ENCODE results near the gene GRID2. TPM values are rescaled to one million over a fixed set of nuclear protein-coding genes. Genes with fewer than 3 reads are reported as not detected.

The GRID2 gene
- total and polyA plus RNA-seq, 2 donors from 2014 or later, result 0.19 TPM; not detected in 1

GRCh38 chr4:93810340-93810992 lies 1506.7 kb downstream of the GRID2 start:
- TF ChIP-seq CTCF (IDR thresholded peaks at IDR 0.05; ENCODE audit: borderline replicate concordance, extremely low read depth, insufficient read depth), result no peak
- Histone ChIP-seq H3K9ac (ENCODE audit: low read length in 3 of 3) (no peak overlapping the region), H3K4me1 (ENCODE audit: control insufficient read depth in 2 of 3, insufficient read depth in 2 of 3, low read depth in 1 of 3, low read length in 3 of 3) (no peaks in the 10 kb centered on the region), H3K27me3 (ENCODE audit: control insufficient read depth, insufficient read depth, low read length) (no peaks in the 10 kb centered on the region), H3K27ac (ENCODE audit: low read depth in 2 of 2, low read length in 2 of 2) (no peak overlapping the region), H3K9me3 (ENCODE audit: control insufficient read depth in 2 of 3, insufficient read depth in 1 of 3, low read length in 3 of 3) (no peaks in the 10 kb centered on the region), H3K36me3 (ENCODE audit: control insufficient read depth in 2 of 3, insufficient read depth in 3 of 3, low read length in 3 of 3) (no peaks in the 10 kb centered on the region), H3K4me3 (ENCODE audit: low read length in 3 of 3) (no peak overlapping the region)
- no peak for FAIRE-seq
- intact Hi-C loops (cut with DNase I), result no loop called here
- DNase-seq, result no peak

GRCh38 chr4:93813092-93813491 lies 1509.3 kb downstream of the GRID2 start:
- Histone ChIP-seq H3K4me1 (ENCODE audit: control insufficient read depth in 2 of 3, insufficient read depth in 2 of 3, low read depth in 1 of 3, low read length in 3 of 3) (no peaks in the 10 kb centered on the region), H3K27me3 (ENCODE audit: control insufficient read depth, insufficient read depth, low read length) (no peaks in the 10 kb centered on the region), H3K36me3 (ENCODE audit: control insufficient read depth in 2 of 3, insufficient read depth in 3 of 3, low read length in 3 of 3) (no peaks in the 10 kb centered on the region), H3K4me3 (ENCODE audit: low read length in 3 of 3) (no peak overlapping the region), H3K27ac (ENCODE audit: low read depth in 2 of 2, low read length in 2 of 2) (no peak overlapping the region), H3K9ac (ENCODE audit: low read length in 3 of 3) (no peak overlapping the region), H3K9me3 (ENCODE audit: control insufficient read depth in 2 of 3, insufficient read depth in 1 of 3, low read length in 3 of 3) (no peaks in the 10 kb centered on the region)
- no peak for TF ChIP-seq CTCF (IDR thresholded peaks at IDR 0.05; ENCODE audit: borderline replicate concordance, extremely low read depth, insufficient read depth)
- FAIRE-seq (peak; percentile 39), DNase-seq (no peak)
- intact Hi-C loops (cut with DNase I), result no loop called here

GRCh38 chr4:93814141-93814540 lies 1510.4 kb downstream of the GRID2 start:
- intact Hi-C loops (cut with DNase I), result no loop called here
- H3K27ac ChIP-seq (ENCODE audit: low read depth in 2 of 2, low read length in 2 of 2), result no peak overlapping the region
- no peak overlapping the region for H3K9ac ChIP-seq (ENCODE audit: low read length in 3 of 3)
- TF ChIP-seq CTCF (IDR thresholded peaks at IDR 0.05; ENCODE audit: borderline replicate concordance, extremely low read depth, insufficient read depth), result no peak
- no peaks in the 10 kb centered on the region for H3K36me3 ChIP-seq (ENCODE audit: control insufficient read depth in 2 of 3, insufficient read depth in 3 of 3, low read length in 3 of 3)
- H3K27me3 ChIP-seq (ENCODE audit: control insufficient read depth, insufficient read depth, low read length), result no peaks in the 10 kb centered on the region
- H3K9me3 ChIP-seq (ENCODE audit: control insufficient read depth in 2 of 3, insufficient read depth in 1 of 3, low read length in 3 of 3), result no peaks in the 10 kb centered on the region
- DNase-seq (no peak), FAIRE-seq (no peak)
- H3K4me1 ChIP-seq (ENCODE audit: control insufficient read depth in 2 of 3, insufficient read depth in 2 of 3, low read depth in 1 of 3, low read length in 3 of 3), result no peaks in the 10 kb centered on the region
- H3K4me3 ChIP-seq (ENCODE audit: low read length in 3 of 3), result no peak overlapping the region

- Histone ChIP-seq H3K4me1 (ENCODE audit: control insufficient read depth in 2 of 3, insufficient read depth in 2 of 3, low read depth in 1 of 3, low read length in 3 of 3) (no peaks in the 10 kb centered on the region), H3K9me3 (ENCODE audit: control insufficient read depth in 2 of 3, insufficient read depth in 1 of 3, low read length in 3 of 3) (no peaks in the 10 kb centered on the region), H3K4me3 (ENCODE audit: low read length in 3 of 3) (no peak overlapping the region), H3K27ac (ENCODE audit: low read depth in 2 of 2, low read length in 2 of 2) (no peak overlapping the region), H3K27me3 (ENCODE audit: control insufficient read depth, insufficient read depth, low read length) (no peaks in the 10 kb centered on the region), H3K36me3 (ENCODE audit: control insufficient read depth in 2 of 3, insufficient read depth in 3 of 3, low read length in 3 of 3) (no peaks in the 10 kb centered on the region), H3K9ac (ENCODE audit: low read length in 3 of 3) (no peak overlapping the region)
- no peak for DNase-seq
- TF ChIP-seq CTCF (IDR thresholded peaks at IDR 0.05; ENCODE audit: borderline replicate concordance, extremely low read depth, insufficient read depth), result no peak
- intact Hi-C loops (cut with DNase I), result no loop called here
- no peak for FAIRE-seq
These were observed 1511.0 kb downstream of the GRID2 start for GRCh38 chr4:93814722-93815121.

Data from kidney (tissue), 14 donors.